ENCODE data around the gene NDUFA13. TPM values are rescaled to one million over a fixed set of nuclear protein-coding genes. Genes with fewer than 3 reads are reported as not detected.

Gene NDUFA13
- total RNA-seq, 1 experiment from 2014 or later, result 339 TPM

DNA sequence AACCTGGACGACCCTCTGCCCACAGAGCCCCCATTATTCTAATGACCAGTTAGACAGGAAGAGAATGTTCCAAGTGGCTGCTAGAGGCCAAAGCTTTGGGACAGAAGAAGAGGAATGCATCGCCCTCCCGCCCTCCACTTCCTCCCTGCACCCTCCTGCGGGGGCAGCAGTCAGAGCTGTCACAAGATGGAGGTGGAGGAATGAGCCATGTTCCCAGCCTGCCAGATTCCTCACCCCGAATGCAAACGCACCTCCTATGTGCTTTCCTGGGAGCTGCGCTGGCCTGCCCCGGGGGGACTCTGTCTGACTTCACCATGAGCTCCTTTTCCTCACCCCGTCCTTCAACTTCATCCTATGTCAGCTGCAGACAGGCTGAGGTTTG, 14.4 kb downstream of the NDUFA13 start:
- Histone ChIP-seq H3K9me2 (ENCODE audit: insufficient read depth) (no peaks in the 10 kb centered on the region), H3K27ac (ENCODE audit: low read depth, low read length) (no peak overlapping the region), H3K4me1 (ENCODE audit: control insufficient read depth in 1 of 2, insufficient read depth in 2 of 2, low read length in 2 of 2) (no peaks in the 10 kb centered on the region; a peak in 1 of 4 replicates), H4K20me1 (ENCODE audit: insufficient read depth) (no peaks in the 10 kb centered on the region), H3K9me3 (ENCODE audit: control insufficient read depth in 1 of 2, insufficient read depth in 1 of 2, low read depth in 1 of 2, low read length in 2 of 2) (no peaks in the 10 kb centered on the region), H3K9ac (ENCODE audit: low read length) (no peak overlapping the region), H2AFZ (ENCODE audit: low read depth, low read length, poor library complexity, severe bottlenecking) (no peak overlapping the region), H3K27me3 (ENCODE audit: insufficient read depth, low read length) (no peaks in the 10 kb centered on the region), H3K4me2 (ENCODE audit: low read length) (no peak overlapping the region), H3K4me3 (replicated peaks in 1 of 2; ENCODE audit: low read depth in 1 of 2, low read length in 2 of 2) (no peak overlapping the region), H3K36me3 (ENCODE audit: control insufficient read depth in 1 of 2, insufficient read depth in 2 of 2, low read length in 2 of 2) (peaks cover 0 to 2% of the 10 kb centered on the region in 2 experiments; a peak in 2 of 4 replicates), H3K79me2 (ENCODE audit: insufficient read depth, low read length) (peaks cover 8% of the 10 kb centered on the region)
- ATAC-seq (no peak), DNase-seq (ENCODE audit: low read depth, low spot score) (no peak)
- intact Hi-C loops (cut with micrococcal nuclease), result no loop called here
- ChIA-PET POLR2A (no interaction called here), CTCF (interaction anchor here (0.8 to 4.8 kb wide), 5 partner anchors 22 to 114 kb away, joined by 3 to 22 read pairs (median 6); partner anchors contain the start of gene GMIP), RAD21 (ENCODE audit: low non-redundant PET in 1 of 2, low total read pairs in 2 of 2, uncharacterized antibody in 2 of 2, unreplicated experiment in 2 of 2) (no interaction called here)
- no TSS peak for BruUV-seq (replicated peaks)
- TF ChIP-seq RAD21 (IDR thresholded peaks at IDR 0.05; ENCODE audit: low read depth), result no peak
- TF ChIP-seq, protein P1, sequence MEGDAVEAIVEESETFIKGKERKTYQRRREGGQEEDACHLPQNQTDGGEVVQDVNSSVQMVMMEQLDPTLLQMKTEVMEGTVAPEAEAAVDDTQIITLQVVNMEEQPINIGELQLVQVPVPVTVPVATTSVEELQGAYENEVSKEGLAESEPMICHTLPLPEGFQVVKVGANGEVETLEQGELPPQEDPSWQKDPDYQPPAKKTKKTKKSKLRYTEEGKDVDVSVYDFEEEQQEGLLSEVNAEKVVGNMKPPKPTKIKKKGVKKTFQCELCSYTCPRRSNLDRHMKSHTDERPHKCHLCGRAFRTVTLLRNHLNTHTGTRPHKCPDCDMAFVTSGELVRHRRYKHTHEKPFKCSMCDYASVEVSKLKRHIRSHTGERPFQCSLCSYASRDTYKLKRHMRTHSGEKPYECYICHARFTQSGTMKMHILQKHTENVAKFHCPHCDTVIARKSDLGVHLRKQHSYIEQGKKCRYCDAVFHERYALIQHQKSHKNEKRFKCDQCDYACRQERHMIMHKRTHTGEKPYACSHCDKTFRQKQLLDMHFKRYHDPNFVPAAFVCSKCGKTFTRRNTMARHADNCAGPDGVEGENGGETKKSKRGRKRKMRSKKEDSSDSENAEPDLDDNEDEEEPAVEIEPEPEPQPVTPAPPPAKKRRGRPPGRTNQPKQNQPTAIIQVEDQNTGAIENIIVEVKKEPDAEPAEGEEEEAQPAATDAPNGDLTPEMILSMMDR (IDR thresholded peaks at IDR 0.05 in 2 of 3, conservative IDR thresholded peaks at IDR 0.05 in 1 of 3; ENCODE audit: borderline replicate concordance in 1 of 3, insufficient read depth in 1 of 3, low read depth in 2 of 3, low read length in 2 of 3), result 0 out of 6 replicates have a peak, but pooled peaks of 1 of the 3 experiments have one; percentile 1

DNA sequence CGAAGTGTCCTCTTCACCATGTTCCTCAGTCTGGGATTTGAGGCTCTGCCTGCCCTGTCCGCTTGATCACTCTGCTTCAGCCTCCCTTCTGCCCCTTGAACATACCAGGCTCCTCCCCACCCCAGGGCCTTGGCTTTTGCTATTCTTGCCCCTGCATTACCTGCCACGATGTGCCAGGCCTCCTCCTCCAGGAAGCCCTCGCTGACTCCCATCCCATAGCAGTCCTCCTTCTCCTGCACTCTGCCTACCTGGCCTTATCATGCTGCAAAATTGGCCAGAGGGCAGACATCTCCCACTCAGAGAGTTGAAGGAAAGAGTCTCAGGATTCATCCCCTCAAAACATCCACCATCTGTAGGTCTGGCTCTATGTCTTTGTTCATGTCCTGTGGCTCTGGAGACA, 14.9 kb downstream of the NDUFA13 start:
- ChIA-PET CTCF (interaction anchor here (0.8 to 4.8 kb wide), 5 partner anchors 22 to 113 kb away, joined by 3 to 22 read pairs (median 6); partner anchors contain the start of gene GMIP), RAD21 (ENCODE audit: low non-redundant PET in 1 of 2, low total read pairs in 2 of 2, uncharacterized antibody in 2 of 2, unreplicated experiment in 2 of 2) (no interaction called here), POLR2A (no interaction called here)
- DNase-seq (ENCODE audit: low read depth, low spot score) (no peak), ATAC-seq (no peak)
- no TSS peak for BruUV-seq (replicated peaks)
- intact Hi-C loops (cut with micrococcal nuclease), result no loop called here
- H3K9me3 ChIP-seq (ENCODE audit: control insufficient read depth in 1 of 2, insufficient read depth in 1 of 2, low read depth in 1 of 2, low read length in 2 of 2), result no peaks in the 10 kb centered on the region
- peaks cover 0 to 2% of the 10 kb centered on the region in 2 experiments; a peak in 2 of 4 replicates for H3K36me3 ChIP-seq (ENCODE audit: control insufficient read depth in 1 of 2, insufficient read depth in 2 of 2, low read length in 2 of 2)
- H3K27me3 ChIP-seq (ENCODE audit: insufficient read depth, low read length), result no peaks in the 10 kb centered on the region
- no peaks in the 10 kb centered on the region for H3K9me2 ChIP-seq (ENCODE audit: insufficient read depth)
- H3K27ac ChIP-seq (ENCODE audit: low read depth, low read length), result no peak overlapping the region
- H3K4me2 ChIP-seq (ENCODE audit: low read length), result no peak overlapping the region
- no peak overlapping the region for H3K4me3 ChIP-seq (replicated peaks in 1 of 2; ENCODE audit: low read depth in 1 of 2, low read length in 2 of 2)
- no peak overlapping the region for H3K9ac ChIP-seq (ENCODE audit: low read length)
- no peak overlapping the region for H2AFZ ChIP-seq (ENCODE audit: low read depth, low read length, poor library complexity, severe bottlenecking)
- no peaks in the 10 kb centered on the region for H4K20me1 ChIP-seq (ENCODE audit: insufficient read depth)
- H3K4me1 ChIP-seq (ENCODE audit: control insufficient read depth in 1 of 2, insufficient read depth in 2 of 2, low read length in 2 of 2), result no peaks in the 10 kb centered on the region; a peak in 1 of 4 replicates
- H3K79me2 ChIP-seq (ENCODE audit: insufficient read depth, low read length), result peaks cover 3% of the 10 kb centered on the region; the same call in 1 of the 2 replicates
- TF ChIP-seq ZNF274 (IDR thresholded peaks at IDR 0.05; ENCODE audit: low read depth, low read length), result no peak
- TF ChIP-seq POLR2A (IDR thresholded peaks at IDR 0.05; ENCODE audit: borderline replicate concordance, extremely low read depth, insufficient read depth, insufficient read length), result no peak
- no peak for TF ChIP-seq EZH2phosphoT487 (IDR thresholded peaks at IDR 0.05; ENCODE audit: borderline replicate concordance)
- TF ChIP-seq, protein P2, sequence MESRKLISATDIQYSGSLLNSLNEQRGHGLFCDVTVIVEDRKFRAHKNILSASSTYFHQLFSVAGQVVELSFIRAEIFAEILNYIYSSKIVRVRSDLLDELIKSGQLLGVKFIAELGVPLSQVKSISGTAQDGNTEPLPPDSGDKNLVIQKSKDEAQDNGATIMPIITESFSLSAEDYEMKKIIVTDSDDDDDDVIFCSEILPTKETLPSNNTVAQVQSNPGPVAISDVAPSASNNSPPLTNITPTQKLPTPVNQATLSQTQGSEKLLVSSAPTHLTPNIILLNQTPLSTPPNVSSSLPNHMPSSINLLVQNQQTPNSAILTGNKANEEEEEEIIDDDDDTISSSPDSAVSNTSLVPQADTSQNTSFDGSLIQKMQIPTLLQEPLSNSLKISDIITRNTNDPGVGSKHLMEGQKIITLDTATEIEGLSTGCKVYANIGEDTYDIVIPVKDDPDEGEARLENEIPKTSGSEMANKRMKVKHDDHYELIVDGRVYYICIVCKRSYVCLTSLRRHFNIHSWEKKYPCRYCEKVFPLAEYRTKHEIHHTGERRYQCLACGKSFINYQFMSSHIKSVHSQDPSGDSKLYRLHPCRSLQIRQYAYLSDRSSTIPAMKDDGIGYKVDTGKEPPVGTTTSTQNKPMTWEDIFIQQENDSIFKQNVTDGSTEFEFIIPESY (IDR thresholded peaks at IDR 0.05; ENCODE audit: extremely low read depth, insufficient replicate concordance, low read length), result no peak
- TF ChIP-seq, protein P3, sequence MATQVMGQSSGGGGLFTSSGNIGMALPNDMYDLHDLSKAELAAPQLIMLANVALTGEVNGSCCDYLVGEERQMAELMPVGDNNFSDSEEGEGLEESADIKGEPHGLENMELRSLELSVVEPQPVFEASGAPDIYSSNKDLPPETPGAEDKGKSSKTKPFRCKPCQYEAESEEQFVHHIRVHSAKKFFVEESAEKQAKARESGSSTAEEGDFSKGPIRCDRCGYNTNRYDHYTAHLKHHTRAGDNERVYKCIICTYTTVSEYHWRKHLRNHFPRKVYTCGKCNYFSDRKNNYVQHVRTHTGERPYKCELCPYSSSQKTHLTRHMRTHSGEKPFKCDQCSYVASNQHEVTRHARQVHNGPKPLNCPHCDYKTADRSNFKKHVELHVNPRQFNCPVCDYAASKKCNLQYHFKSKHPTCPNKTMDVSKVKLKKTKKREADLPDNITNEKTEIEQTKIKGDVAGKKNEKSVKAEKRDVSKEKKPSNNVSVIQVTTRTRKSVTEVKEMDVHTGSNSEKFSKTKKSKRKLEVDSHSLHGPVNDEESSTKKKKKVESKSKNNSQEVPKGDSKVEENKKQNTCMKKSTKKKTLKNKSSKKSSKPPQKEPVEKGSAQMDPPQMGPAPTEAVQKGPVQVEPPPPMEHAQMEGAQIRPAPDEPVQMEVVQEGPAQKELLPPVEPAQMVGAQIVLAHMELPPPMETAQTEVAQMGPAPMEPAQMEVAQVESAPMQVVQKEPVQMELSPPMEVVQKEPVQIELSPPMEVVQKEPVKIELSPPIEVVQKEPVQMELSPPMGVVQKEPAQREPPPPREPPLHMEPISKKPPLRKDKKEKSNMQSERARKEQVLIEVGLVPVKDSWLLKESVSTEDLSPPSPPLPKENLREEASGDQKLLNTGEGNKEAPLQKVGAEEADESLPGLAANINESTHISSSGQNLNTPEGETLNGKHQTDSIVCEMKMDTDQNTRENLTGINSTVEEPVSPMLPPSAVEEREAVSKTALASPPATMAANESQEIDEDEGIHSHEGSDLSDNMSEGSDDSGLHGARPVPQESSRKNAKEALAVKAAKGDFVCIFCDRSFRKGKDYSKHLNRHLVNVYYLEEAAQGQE (IDR thresholded peaks at IDR 0.05; ENCODE audit: low read depth), result no peak
- no peak for TF ChIP-seq JUND (IDR thresholded peaks at IDR 0.05)
- no peak for TF ChIP-seq EGR1 (IDR thresholded peaks at IDR 0.05; ENCODE audit: low read depth)
- TF ChIP-seq, protein P4, sequence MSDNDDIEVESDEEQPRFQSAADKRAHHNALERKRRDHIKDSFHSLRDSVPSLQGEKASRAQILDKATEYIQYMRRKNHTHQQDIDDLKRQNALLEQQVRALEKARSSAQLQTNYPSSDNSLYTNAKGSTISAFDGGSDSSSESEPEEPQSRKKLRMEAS (IDR thresholded peaks at IDR 0.05), result no peak

Data from HCT116 (cell line).